HG03442 (cell line): ENCODE results near the gene IMMP2L.

Experiments used
- ATAC-seq: cut with Tn5 transposase; IDR thresholded peaks from one replicate; pipeline ENCODE4 v1.9.1; 2021; ENCODE audit warnings: mild to moderate bottlenecking, moderate library complexity; ENCODE audit not compliant: unreplicated experiment

IMMP2L gene

GRCh38 chr7:111560773-111561653, 1.3 kb downstream of the IMMP2L start:
- no peak for ATAC-seq

GRCh38 chr7:111558991-111559390, 3.3 kb downstream of the IMMP2L start:
- peak; percentile 40 for ATAC-seq

- no peak for ATAC-seq
Measured at GRCh38 chr7:111556977-111557376, 5.3 kb downstream of the IMMP2L start.

- ATAC-seq: no peak
Measured at GRCh38 chr7:111554086-111554485, 8.2 kb downstream of the IMMP2L start.

GRCh38 chr7:111541067-111541466, 21.2 kb downstream of the IMMP2L start:
- no peak for ATAC-seq

- ATAC-seq: no peak
Measured at GRCh38 chr7:111540199-111540815, 22.0 kb downstream of the IMMP2L start.

- ATAC-seq: no peak
Measured at GRCh38 chr7:111537134-111537533, 25.2 kb downstream of the IMMP2L start.

GRCh38 chr7:111535142-111535870, 27.0 kb downstream of the IMMP2L start:
- no peak for ATAC-seq

- no peak for ATAC-seq
Measured at GRCh38 chr7:111532625-111533024, 29.7 kb downstream of the IMMP2L start.

GRCh38 chr7:111531993-111532392, 30.3 kb downstream of the IMMP2L start:
- no peak for ATAC-seq

- no peak for ATAC-seq
Measured at GRCh38 chr7:111530356-111530668, 32.0 kb downstream of the IMMP2L start.

- no peak for ATAC-seq
Measured at GRCh38 chr7:111529507-111530355, 32.6 kb downstream of the IMMP2L start.

- ATAC-seq: peak; percentile 63
Measured at GRCh38 chr7:111528331-111528730, 34.0 kb downstream of the IMMP2L start.

GRCh38 chr7:111527545-111527944, 34.7 kb downstream of the IMMP2L start:
- ATAC-seq: peak; percentile 78

- no peak for ATAC-seq
Measured at GRCh38 chr7:111525100-111525499, 37.2 kb downstream of the IMMP2L start.

- no peak for ATAC-seq
Measured at GRCh38 chr7:111521660-111522059, 40.6 kb downstream of the IMMP2L start.

GRCh38 chr7:111518264-111518663, 44.0 kb downstream of the IMMP2L start:
- no peak for ATAC-seq

GRCh38 chr7:111517549-111517951, 44.7 kb downstream of the IMMP2L start:
- no peak for ATAC-seq

GRCh38 chr7:111516612-111517011, 45.7 kb downstream of the IMMP2L start:
- ATAC-seq: no peak

- no peak for ATAC-seq
Measured at GRCh38 chr7:111513566-111513965, 48.7 kb downstream of the IMMP2L start.

GRCh38 chr7:111511845-111512244, 50.4 kb downstream of the IMMP2L start:
- ATAC-seq: no peak
